ENCODE data around the gene GIMAP8. TPM values are rescaled to one million over a fixed set of nuclear protein-coding genes. Genes with fewer than 3 reads are reported as not detected.

The GIMAP8 gene
- total RNA-seq, 1 donor from 2014 or later = 9.6 TPM

DNA sequence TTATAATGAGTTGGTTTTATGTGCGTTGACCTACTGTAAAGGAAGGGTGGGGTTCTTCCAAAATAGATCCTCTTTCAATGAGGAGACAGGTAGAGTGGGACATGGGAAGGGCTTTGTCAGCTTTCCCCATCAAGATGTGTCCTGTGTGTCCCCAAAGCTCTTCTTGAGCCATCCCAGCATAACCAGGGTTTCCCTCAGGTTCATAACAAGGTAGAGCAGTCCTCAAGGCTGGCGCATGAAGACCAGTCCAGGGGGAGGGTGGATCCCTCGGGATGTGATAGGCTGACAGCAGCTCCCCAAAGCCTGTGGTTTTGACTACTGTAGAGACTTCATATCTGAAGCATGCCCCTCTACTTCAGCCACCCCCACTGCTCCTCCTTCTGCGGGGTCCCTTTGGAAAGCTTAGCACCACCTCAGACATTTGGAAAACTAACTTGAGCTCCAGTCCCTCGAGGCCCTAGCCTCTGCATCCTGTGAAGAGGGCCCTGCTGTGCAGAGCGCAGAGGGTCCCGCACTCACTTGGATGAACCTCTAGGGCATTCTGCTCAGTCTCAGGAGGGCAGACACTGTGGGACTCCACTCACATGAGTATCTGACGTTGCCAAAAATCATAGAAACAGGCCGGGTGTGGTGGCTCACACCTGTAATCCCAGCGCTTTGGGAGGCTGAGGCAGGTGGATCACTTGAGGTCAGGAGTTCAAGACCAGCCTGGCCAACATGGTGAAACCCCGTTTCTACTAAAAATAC, 1.1 kb upstream of the GIMAP8 start:
- intact Hi-C loops (cut with DNase I) = no loop called here
- Histone ChIP-seq H3K36me3 (no peaks in the 10 kb centered on the region), H3K9me3 (no peaks in the 10 kb centered on the region), H3K4me3 (no peak overlapping the region), H3K4me1 (peaks cover 17% of the 10 kb centered on the region), H3K27ac (peak overlapping the region; percentile 39), H3K27me3 (no peaks in the 10 kb centered on the region)
- no peak for DNase-seq (ENCODE audit: extremely low spot score in 2 of 2)
- no peak for TF ChIP-seq CTCF (IDR thresholded peaks at IDR 0.05)
- TF ChIP-seq POLR2AphosphoS5 (IDR thresholded peaks at IDR 0.05; ENCODE audit: insufficient read depth in 1 of 2, low read depth in 1 of 2) = no peak

GRCh38 chr7:150451097-150451793, 815 bp downstream of the GIMAP8 start:
- TF ChIP-seq CTCF (IDR thresholded peaks at IDR 0.05) (no peak), POLR2A (IDR thresholded peaks at IDR 0.05) (peak in 1 of 2 donors; percentile 3), POLR2AphosphoS5 (IDR thresholded peaks at IDR 0.05; ENCODE audit: insufficient read depth in 1 of 2, low read depth in 1 of 2) (peak in 1 of 2 donors; percentile 47)
- intact Hi-C loops (cut with DNase I) = no loop called here
- no peak for DNase-seq (ENCODE audit: extremely low spot score in 2 of 2)
- Histone ChIP-seq H3K36me3 (no peaks in the 10 kb centered on the region), H3K27ac (peak overlapping the region; percentile 66), H3K27me3 (no peaks in the 10 kb centered on the region), H3K9me3 (no peaks in the 10 kb centered on the region), H3K4me3 (peak overlapping the region; percentile 40 to 46), H3K4me1 (peaks cover 16% of the 10 kb centered on the region)

GRCh38 chr7:150451833-150452461, 1.5 kb downstream of the GIMAP8 start:
- Histone ChIP-seq H3K9me3 (no peaks in the 10 kb centered on the region), H3K36me3 (no peaks in the 10 kb centered on the region), H3K27ac (peak overlapping the region; percentile 40), H3K27me3 (no peaks in the 10 kb centered on the region), H3K4me3 (peak overlapping the region; percentile 40 to 46), H3K4me1 (peaks cover 9% of the 10 kb centered on the region)
- intact Hi-C loops (cut with DNase I) = no loop called here
- DNase-seq (ENCODE audit: extremely low spot score in 2 of 2) = no peak
- TF ChIP-seq POLR2AphosphoS5 (IDR thresholded peaks at IDR 0.05; ENCODE audit: insufficient read depth in 1 of 2, low read depth in 1 of 2) (no peak), CTCF (IDR thresholded peaks at IDR 0.05) (no peak), POLR2A (IDR thresholded peaks at IDR 0.05) (no peak)

GRCh38 chr7:150453181-150453580, 2.8 kb downstream of the GIMAP8 start:
- Histone ChIP-seq H3K4me3 (peak overlapping the region; percentile 34 to 46), H3K36me3 (no peaks in the 10 kb centered on the region), H3K27me3 (no peaks in the 10 kb centered on the region), H3K9me3 (no peaks in the 10 kb centered on the region), H3K27ac (peak overlapping the region; percentile 27), H3K4me1 (peaks cover 9% of the 10 kb centered on the region)
- TF ChIP-seq CTCF (IDR thresholded peaks at IDR 0.05) (no peak), POLR2A (IDR thresholded peaks at IDR 0.05) (no peak), POLR2AphosphoS5 (IDR thresholded peaks at IDR 0.05; ENCODE audit: insufficient read depth in 1 of 2, low read depth in 1 of 2) (no peak)
- DNase-seq (ENCODE audit: extremely low spot score in 2 of 2) = no peak
- intact Hi-C loops (cut with DNase I) = no loop called here

All from vagina (tissue), 2 donors.